ENCODE results near the gene TTLL11. TPM values are rescaled to one million over a fixed set of nuclear protein-coding genes. Genes with fewer than 3 reads are reported as not detected.
"Not testable (repeated sequence)": the region's sequence is repeated elsewhere in the genome, so short reads cannot be mapped to it uniquely, and the experiment has no call there.

TTLL11 gene
- total RNA-seq, 1 donor from 2014 or later: 3.6 TPM

DNA sequence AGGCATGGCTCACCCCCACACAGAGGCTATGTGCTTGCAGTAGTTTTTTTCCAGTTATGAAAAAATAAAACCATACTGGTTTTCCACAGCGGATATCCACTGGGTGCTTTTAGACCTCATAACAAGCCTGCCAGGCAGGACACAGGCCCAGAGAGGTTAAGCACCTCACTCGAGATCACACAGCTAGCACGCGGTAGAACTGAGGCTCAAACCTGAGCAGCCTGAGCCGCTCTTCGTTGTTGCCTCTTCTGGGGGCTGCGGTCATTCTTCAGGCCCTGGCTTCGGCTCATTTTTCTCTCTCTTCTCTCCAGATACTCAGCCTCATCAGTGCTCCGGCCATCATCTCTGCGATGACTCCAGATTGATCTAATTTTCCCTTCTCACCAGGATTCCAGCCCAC is 196.0 kb downstream of the TTLL11 start:
- ATAC-seq (ENCODE audit: low read depth) (no peak), DNase-seq (no peak)
- Mint-ChIP-seq H3K9me3 (peaks cover 6% of the 10 kb centered on the region), H3K4me3 (no peak overlapping the region), H3K27me3 (no peaks in the 10 kb centered on the region), H3K27ac (no peak overlapping the region), H3K4me1 (peaks cover 3% of the 10 kb centered on the region), H3K36me3 (ENCODE audit: low read depth) (no peaks in the 10 kb centered on the region)
- ChIA-PET CTCF (no interaction called here), POLR2A (no interaction called here)
- TF ChIP-seq, protein P1, sequence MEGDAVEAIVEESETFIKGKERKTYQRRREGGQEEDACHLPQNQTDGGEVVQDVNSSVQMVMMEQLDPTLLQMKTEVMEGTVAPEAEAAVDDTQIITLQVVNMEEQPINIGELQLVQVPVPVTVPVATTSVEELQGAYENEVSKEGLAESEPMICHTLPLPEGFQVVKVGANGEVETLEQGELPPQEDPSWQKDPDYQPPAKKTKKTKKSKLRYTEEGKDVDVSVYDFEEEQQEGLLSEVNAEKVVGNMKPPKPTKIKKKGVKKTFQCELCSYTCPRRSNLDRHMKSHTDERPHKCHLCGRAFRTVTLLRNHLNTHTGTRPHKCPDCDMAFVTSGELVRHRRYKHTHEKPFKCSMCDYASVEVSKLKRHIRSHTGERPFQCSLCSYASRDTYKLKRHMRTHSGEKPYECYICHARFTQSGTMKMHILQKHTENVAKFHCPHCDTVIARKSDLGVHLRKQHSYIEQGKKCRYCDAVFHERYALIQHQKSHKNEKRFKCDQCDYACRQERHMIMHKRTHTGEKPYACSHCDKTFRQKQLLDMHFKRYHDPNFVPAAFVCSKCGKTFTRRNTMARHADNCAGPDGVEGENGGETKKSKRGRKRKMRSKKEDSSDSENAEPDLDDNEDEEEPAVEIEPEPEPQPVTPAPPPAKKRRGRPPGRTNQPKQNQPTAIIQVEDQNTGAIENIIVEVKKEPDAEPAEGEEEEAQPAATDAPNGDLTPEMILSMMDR (IDR thresholded peaks at IDR 0.05): no peak
- intact Hi-C loops (cut with micrococcal nuclease): no loop called here

- Mint-ChIP-seq H3K4me3 (no peak overlapping the region), H3K27me3 (no peaks in the 10 kb centered on the region), H3K27ac (no peak overlapping the region), H3K4me1 (peaks cover 3% of the 10 kb centered on the region), H3K9me3 (peaks cover 6% of the 10 kb centered on the region), H3K36me3 (ENCODE audit: low read depth) (no peaks in the 10 kb centered on the region)
- TF ChIP-seq, protein P1 (IDR thresholded peaks at IDR 0.05): no peak
- DNase-seq: no peak
- POLR2A ChIA-PET: no interaction called here
- ATAC-seq (ENCODE audit: low read depth): no peak
- intact Hi-C loops (cut with micrococcal nuclease): no loop called here
- CTCF ChIA-PET: no interaction called here
These were observed 196.6 kb downstream of the TTLL11 start for GRCh38 chr9:121896545-121896943.

DNA sequence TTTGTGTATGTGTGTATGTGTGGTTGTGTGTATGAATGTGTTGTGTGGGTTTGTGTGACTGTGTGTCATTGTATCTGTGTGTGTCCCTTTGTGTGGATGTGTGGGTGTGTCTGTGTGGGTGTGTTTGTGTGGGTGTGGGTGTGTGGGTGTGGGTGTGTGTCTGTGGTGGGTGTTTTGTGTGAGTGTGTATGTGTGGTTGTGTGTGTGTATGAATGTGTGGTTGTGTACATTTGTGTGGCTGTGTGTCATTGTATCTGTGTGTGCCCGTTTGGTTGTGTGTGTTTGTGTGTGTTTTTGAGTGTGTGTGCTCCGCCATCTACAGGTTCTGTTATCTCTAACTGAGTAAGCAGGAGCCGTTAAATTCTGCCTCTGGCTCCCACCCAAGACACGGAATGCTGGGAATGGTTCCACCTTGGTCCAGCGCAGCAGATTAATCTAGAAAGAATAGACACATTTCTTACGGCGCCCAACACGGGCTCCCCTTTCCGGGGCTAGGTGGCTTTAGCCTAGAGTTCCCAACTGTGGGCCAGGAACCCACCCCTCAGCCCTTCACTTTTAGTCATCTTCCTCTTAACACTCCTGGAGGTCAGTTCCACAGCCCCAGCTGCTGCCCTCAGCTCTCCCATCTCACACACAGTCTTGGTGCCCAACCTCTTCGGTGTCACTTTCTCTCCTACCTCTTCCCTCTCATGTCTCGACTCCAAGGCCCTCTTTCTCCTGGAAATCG is 197.1 kb downstream of the TTLL11 start:
- no peak for DNase-seq
- ATAC-seq (ENCODE audit: low read depth): no peak
- H3K4me3 Mint-ChIP-seq: no peak overlapping the region
- TF ChIP-seq, protein P1 (IDR thresholded peaks at IDR 0.05): no peak
- peaks cover 6% of the 10 kb centered on the region for H3K9me3 Mint-ChIP-seq
- no peak overlapping the region for H3K27ac Mint-ChIP-seq
- ChIA-PET POLR2A (no interaction called here), CTCF (no interaction called here)
- no peaks in the 10 kb centered on the region for H3K36me3 Mint-ChIP-seq (ENCODE audit: low read depth)
- H3K27me3 Mint-ChIP-seq: no peaks in the 10 kb centered on the region
- H3K4me1 Mint-ChIP-seq: peaks cover 3% of the 10 kb centered on the region
- intact Hi-C loops (cut with micrococcal nuclease): no loop called here

- peaks cover 3% of the 10 kb centered on the region for H3K4me1 Mint-ChIP-seq
- ChIA-PET CTCF (no interaction called here), POLR2A (no interaction called here)
- no peaks in the 10 kb centered on the region for H3K27me3 Mint-ChIP-seq
- H3K4me3 Mint-ChIP-seq: no peak overlapping the region
- peaks cover 4% of the 10 kb centered on the region for H3K9me3 Mint-ChIP-seq
- intact Hi-C loops (cut with micrococcal nuclease): no loop called here
- H3K27ac Mint-ChIP-seq: no peak overlapping the region
- ATAC-seq (ENCODE audit: low read depth): no peak
- no peak for DNase-seq
- H3K36me3 Mint-ChIP-seq (ENCODE audit: low read depth): no peaks in the 10 kb centered on the region
- TF ChIP-seq, protein P1 (IDR thresholded peaks at IDR 0.05): no peak
These were observed 197.8 kb downstream of the TTLL11 start for GRCh38 chr9:121895358-121895757.

DNA sequence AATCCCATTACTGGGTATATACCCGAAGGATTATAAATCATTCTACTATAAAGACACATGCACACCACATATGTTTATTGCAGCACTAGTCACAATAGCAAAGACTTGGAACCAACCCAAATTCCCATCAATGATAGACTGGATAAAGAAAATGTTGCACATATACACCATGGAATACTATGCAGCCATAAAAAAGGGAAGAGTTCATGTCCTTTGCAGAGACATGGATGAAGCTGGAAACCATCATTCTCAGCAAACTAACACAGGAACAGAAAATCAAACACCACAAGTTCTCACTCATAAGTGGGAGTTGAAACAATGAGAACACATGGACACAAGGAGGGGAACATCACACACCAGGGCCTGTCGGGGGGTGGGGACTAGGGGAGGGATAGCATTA is 198.7 kb downstream of the TTLL11 start:
- H3K27me3 Mint-ChIP-seq; ATAC-seq (ENCODE audit: low read depth); intact Hi-C loops (cut with micrococcal nuclease); H3K9me3 Mint-ChIP-seq; H3K36me3 Mint-ChIP-seq (ENCODE audit: low read depth); H3K4me1 Mint-ChIP-seq; H3K4me3 Mint-ChIP-seq; POLR2A ChIA-PET; H3K27ac Mint-ChIP-seq; DNase-seq; CTCF ChIA-PET: not testable (repeated sequence)

DNA sequence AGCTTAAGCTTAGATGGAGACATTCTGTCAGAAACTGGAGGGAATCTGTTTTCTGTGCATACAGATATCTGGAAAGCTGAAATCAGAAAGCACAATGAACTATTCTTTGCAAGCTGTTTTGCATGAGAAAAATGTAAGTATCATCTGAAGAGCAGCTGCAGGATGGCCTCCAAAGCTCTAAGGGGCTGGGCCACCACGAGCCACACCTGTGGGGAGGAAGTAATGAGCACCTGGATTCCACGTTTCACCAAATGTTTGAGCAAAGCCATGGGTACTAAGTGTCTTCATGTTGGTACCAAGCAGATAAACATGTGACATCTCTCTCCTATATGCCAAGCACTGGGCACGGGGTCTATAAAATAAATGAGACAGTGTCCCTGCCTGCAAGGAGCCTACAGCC is 199.3 kb downstream of the TTLL11 start:
- Mint-ChIP-seq H3K27me3 (no peaks in the 10 kb centered on the region), H3K4me3 (no peak overlapping the region), H3K9me3 (no peaks in the 10 kb centered on the region), H3K36me3 (ENCODE audit: low read depth) (no peaks in the 10 kb centered on the region), H3K27ac (no peak overlapping the region), H3K4me1 (peaks cover 3% of the 10 kb centered on the region)
- intact Hi-C loops (cut with micrococcal nuclease): no loop called here
- no peak for ATAC-seq (ENCODE audit: low read depth)
- TF ChIP-seq, protein P1 (IDR thresholded peaks at IDR 0.05): no peak
- ChIA-PET CTCF (no interaction called here), POLR2A (no interaction called here)
- DNase-seq: no peak

Measured in activated B cell treated with CpG ODN at 0.5 μM for 24 hours (primary cell).